Measurements from ENCODE around the gene RMI2. TPM values are rescaled to one million over a fixed set of nuclear protein-coding genes. Genes with fewer than 3 reads are reported as not detected.
A peak's percentile ranks its signal among the peaks of the same experiment; 100 is the strongest.

RMI2 gene
- total RNA-seq, 3 donors from 2014 or later, result 0.16 to 1.6 (median 0.33) TPM

DNA sequence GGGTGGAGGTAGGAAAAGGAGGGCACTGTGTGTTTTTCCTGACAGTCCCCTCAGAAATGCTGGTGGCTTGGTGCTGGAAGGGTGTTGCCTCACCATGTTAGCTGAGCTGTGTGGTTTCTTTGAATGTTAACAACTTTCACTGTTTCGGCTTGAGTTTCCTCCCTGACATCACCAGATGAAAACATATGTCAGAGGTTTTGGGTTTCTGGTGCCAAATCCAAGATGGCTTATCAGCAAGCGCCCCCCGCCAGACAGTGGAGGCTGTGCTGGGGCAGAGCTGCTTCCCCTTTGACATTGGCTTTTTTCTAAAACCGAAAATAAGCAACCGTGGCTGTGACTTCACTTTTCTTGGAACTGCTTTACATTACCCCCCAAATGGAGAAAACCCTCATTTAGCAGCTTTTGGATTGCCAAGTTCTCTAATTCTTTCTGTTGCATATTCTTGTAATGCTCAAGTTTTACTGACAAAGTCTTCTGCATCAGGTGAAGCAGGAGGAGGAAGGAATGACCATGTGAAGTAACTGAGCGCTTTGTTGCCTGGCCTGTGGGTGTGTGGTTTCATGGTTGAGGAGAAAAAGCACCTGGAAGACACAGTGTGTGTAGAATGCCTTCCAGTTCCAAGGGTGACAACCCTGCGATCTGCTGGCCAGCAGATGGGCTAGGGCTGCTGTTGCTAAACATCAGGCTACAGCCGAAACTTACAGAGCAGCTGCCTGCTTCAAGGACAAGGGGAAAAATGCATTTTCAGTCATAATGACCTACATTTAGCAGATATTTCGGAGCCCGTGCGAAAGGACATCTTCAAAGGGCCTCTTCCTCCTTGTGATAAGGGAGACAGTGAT, 9.7 kb downstream of the RMI2 start:
- intact Hi-C loops (cut with DNase I; ENCODE audit: low total_unique reads), result loop anchor here (5.0 kb wide), 1 partner anchor 388 kb away; no protein-coding TSS in a partner anchor
- Histone ChIP-seq H3K36me3 (no peaks in the 10 kb centered on the region), H3K4me1 (no peaks in the 10 kb centered on the region), H3K27me3 (no peaks in the 10 kb centered on the region), H3K27ac (no peak overlapping the region), H3K4me3 (no peak overlapping the region), H3K9me3 (no peaks in the 10 kb centered on the region)
- TF ChIP-seq, protein P1, sequence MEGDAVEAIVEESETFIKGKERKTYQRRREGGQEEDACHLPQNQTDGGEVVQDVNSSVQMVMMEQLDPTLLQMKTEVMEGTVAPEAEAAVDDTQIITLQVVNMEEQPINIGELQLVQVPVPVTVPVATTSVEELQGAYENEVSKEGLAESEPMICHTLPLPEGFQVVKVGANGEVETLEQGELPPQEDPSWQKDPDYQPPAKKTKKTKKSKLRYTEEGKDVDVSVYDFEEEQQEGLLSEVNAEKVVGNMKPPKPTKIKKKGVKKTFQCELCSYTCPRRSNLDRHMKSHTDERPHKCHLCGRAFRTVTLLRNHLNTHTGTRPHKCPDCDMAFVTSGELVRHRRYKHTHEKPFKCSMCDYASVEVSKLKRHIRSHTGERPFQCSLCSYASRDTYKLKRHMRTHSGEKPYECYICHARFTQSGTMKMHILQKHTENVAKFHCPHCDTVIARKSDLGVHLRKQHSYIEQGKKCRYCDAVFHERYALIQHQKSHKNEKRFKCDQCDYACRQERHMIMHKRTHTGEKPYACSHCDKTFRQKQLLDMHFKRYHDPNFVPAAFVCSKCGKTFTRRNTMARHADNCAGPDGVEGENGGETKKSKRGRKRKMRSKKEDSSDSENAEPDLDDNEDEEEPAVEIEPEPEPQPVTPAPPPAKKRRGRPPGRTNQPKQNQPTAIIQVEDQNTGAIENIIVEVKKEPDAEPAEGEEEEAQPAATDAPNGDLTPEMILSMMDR (IDR thresholded peaks at IDR 0.05), result no peak
- no peak for TF ChIP-seq POLR2AphosphoS5 (IDR thresholded peaks at IDR 0.05)
- no peak for TF ChIP-seq POLR2A (IDR thresholded peaks at IDR 0.05)
- DNase-seq (ENCODE audit: low spot score in 2 of 2), result no peak

DNA sequence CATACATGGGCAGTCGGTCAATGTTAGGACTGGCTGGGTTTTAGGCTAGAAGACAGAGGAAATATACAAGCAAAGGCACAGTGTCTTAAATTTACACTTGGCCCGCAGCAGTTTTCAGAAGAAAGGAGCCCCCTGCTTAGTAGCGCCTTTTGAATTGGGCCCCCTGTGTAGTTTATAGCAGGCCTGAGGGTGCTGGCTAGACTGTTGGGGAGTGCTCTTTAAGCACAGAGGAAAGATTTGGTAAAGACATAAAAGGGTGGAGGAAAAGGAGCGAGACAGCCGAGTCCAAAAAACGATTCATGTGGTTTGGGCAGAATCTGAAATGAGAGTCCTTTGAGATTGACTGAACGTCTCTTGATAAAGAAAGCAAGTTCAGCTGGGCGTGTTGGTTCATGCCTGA, 10.6 kb downstream of the RMI2 start:
- no peak overlapping the region for H3K27ac ChIP-seq

DNA sequence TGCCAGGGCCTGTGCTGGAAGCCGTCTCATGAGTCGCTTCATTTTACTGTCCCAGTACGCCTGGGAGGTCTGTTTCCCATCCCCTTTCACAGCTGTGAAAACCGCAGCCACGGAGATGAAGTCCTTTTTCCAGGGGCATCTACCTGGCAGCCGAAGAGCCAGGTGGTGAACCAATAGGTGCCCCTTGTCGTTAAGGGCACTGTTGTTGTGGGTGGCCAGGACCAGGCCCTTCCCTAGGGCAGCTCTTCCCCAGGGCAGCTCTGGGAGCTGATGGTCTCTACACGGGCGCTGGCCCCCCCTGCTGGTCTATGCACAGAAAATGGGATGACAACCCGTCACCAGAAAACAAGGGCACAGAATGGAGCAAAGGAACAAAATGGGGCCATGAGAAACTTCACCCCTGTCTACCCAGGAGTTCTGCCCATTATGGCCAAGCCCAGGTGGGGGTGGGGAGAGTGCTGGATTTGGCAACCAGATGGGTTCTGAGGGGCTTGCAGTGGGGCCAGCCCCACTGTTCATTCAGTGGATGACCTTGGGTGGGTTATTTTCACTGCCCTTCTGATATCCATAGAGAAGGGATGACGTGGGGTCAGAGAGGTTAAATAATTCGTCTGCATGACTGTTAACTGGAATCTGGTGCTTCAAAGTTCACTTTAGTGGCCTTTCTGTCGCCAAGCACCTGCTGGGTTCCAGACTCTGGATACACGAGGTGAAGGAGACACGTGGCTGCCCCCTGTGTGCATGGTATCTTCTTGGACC, 11.5 kb downstream of the RMI2 start:
- no peaks in the 10 kb centered on the region for H3K36me3 ChIP-seq
- TF ChIP-seq, protein P1 (IDR thresholded peaks at IDR 0.05), result peak in 1 of 3 donors; percentile 13
- TF ChIP-seq POLR2A (IDR thresholded peaks at IDR 0.05), result no peak
- H3K27ac ChIP-seq, result peak overlapping the region in 1 of 2 donors; percentile 82
- H3K4me1 ChIP-seq, result peaks cover 0 to 4% of the 10 kb centered on the region in 2 donors
- H3K4me3 ChIP-seq, result no peak overlapping the region
- no peak for DNase-seq (ENCODE audit: low spot score in 2 of 2)
- intact Hi-C loops (cut with DNase I; ENCODE audit: low total_unique reads), result no loop called here
- no peaks in the 10 kb centered on the region for H3K27me3 ChIP-seq
- no peaks in the 10 kb centered on the region for H3K9me3 ChIP-seq

More for the DNA sequence above, 10.6 kb downstream of the RMI2 start:
- intact Hi-C loops (cut with DNase I; ENCODE audit: low total_unique reads), result no loop called here
- TF ChIP-seq, protein P1 (IDR thresholded peaks at IDR 0.05), result no peak
- TF ChIP-seq POLR2A (IDR thresholded peaks at IDR 0.05), result no peak
- TF ChIP-seq POLR2AphosphoS5 (IDR thresholded peaks at IDR 0.05), result no peak
- Histone ChIP-seq H3K4me1 (peaks cover 0 to 4% of the 10 kb centered on the region in 2 donors), H3K27me3 (no peaks in the 10 kb centered on the region), H3K36me3 (no peaks in the 10 kb centered on the region), H3K9me3 (no peaks in the 10 kb centered on the region), H3K4me3 (no peak overlapping the region)
- DNase-seq (ENCODE audit: low spot score in 2 of 2), result no peak

DNA sequence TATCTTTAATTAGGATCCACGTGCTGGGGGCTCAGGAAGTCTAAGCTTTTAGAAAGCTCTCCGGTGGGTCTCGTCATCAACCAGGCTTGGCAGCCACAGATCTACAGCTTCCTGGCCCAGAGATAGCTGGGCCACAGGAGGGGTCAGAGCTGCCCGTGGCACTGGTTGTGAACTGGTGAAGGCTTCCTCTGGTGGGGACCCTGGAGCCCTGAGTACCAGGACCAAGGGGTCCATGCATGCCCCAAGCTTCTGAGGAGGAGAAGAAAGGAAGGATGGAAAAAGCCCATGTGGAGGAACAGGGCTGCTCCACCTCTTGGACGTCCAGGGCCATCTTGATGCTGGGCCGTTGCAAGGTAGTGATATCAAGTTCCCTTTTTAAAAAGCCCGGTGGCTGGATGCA, 13.3 kb downstream of the RMI2 start:
- H3K4me1 ChIP-seq, result peaks cover 0 to 4% of the 10 kb centered on the region in 2 donors
- H3K36me3 ChIP-seq, result no peaks in the 10 kb centered on the region
- no peaks in the 10 kb centered on the region for H3K27me3 ChIP-seq
- no peak for TF ChIP-seq POLR2AphosphoS5 (IDR thresholded peaks at IDR 0.05)
- TF ChIP-seq, protein P1 (IDR thresholded peaks at IDR 0.05), result no peak
- TF ChIP-seq POLR2A (IDR thresholded peaks at IDR 0.05), result no peak
- H3K4me3 ChIP-seq, result no peak overlapping the region
- peak overlapping the region; percentile 72 to 82 for H3K27ac ChIP-seq
- DNase-seq (ENCODE audit: low spot score in 2 of 2), result no peak
- no peaks in the 10 kb centered on the region for H3K9me3 ChIP-seq
- intact Hi-C loops (cut with DNase I; ENCODE audit: low total_unique reads), result no loop called here

DNA sequence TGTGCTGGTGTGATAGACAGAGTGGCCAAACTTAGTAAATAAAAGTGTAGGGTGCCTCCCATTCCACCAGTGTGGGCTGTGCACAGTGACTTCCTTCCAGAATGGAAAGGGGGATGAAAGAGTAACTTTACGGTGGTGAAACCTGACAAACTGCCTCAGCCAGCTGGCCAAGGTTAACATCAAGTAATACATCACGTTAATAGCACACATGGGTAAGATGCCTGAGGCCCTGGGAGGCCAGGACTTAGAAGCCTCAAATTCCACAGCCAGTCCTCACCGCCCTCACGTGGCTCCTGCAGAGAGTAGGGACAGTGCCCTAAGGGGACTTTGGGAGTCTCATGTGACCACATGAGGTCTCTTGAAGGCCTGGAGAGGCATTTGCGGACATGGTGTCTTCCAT, 14.1 kb downstream of the RMI2 start:
- intact Hi-C loops (cut with DNase I; ENCODE audit: low total_unique reads), result no loop called here
- Histone ChIP-seq H3K9me3 (no peaks in the 10 kb centered on the region), H3K4me3 (no peak overlapping the region), H3K4me1 (peaks cover 0 to 4% of the 10 kb centered on the region in 2 donors), H3K36me3 (no peaks in the 10 kb centered on the region), H3K27ac (peak overlapping the region; percentile 72 to 82), H3K27me3 (no peaks in the 10 kb centered on the region)
- peak; percentile 82 to 93 for DNase-seq (ENCODE audit: low spot score in 2 of 2)
- TF ChIP-seq POLR2A (IDR thresholded peaks at IDR 0.05) (no peak), POLR2AphosphoS5 (IDR thresholded peaks at IDR 0.05) (peak in 2 of 3 donors; percentile 37 to 84)

Data from breast epithelium (tissue), 4 donors.